HG02970 (cell line): ENCODE results near the gene CSMD2.

Source experiments
- ATAC-seq: cut with Tn5 transposase; IDR thresholded peaks from one replicate; pipeline ENCODE4 v1.9.1; 2021; ENCODE audit warnings: mild to moderate bottlenecking, moderate library complexity, moderate number of reproducible peaks; ENCODE audit not compliant: unreplicated experiment, low FRiP score

CSMD2 gene

DNA sequence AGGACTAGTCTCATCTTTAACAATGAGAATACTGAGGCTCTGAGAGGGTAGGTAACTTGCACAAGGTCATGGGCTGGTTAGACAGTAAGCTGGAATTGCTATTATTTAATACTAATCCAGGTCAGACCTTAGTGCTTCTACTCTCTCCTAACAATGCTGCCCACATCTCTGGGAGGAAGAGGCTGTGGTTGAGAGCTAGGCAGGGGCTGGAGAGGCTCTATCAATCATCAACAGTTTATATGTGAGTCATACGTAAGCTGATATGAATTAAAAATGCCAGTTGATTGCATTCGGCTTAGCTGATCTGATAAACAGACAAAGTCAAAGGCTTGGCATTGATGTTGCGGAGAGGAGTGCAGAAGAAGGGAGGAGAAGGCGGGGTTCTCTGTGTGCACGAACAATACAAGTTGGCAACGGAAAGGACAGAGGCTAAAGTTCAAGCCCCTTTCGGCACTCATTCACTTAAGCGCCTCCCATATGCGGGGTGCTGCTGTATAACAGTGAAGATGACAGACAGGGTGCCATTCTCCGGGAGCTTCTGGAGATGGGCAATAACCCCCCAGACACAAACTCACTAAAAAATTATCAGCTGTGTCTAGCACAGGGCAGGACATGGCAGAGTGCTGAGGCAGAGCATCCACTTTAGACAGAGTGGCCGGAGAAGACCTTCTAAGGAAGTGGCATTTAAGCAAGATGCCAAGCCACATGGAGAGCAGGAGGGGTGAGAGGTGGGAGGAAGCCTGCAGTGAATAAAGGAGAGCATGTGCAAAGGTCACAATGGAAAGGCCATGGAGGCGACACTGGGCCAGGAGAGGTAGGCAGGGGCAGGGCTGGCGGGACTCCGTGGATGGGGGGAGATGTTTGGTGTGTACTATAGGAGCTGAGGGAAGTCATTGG lies 497.4 kb downstream of the CSMD2 start:
- no peak for ATAC-seq

DNA sequence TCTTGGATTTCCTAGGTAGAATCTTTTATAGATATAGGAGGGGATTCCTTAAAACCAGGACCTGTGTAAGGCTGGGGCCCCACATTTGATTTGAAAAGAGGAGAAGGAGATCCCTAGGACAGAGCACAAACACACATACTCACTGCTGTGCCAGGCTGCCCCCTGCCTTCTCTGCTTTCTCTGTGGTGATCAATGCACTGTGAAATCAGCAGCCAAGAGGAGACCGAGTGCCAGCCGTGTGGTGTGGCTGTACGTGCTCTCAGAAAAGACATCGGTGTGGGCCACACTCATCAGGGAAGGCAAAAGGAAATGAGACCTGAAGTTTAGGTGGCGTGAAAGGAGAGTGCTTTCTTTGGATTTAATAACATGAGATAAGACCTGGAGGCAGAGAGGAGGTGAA lies 498.4 kb downstream of the CSMD2 start:
- ATAC-seq = no peak

DNA sequence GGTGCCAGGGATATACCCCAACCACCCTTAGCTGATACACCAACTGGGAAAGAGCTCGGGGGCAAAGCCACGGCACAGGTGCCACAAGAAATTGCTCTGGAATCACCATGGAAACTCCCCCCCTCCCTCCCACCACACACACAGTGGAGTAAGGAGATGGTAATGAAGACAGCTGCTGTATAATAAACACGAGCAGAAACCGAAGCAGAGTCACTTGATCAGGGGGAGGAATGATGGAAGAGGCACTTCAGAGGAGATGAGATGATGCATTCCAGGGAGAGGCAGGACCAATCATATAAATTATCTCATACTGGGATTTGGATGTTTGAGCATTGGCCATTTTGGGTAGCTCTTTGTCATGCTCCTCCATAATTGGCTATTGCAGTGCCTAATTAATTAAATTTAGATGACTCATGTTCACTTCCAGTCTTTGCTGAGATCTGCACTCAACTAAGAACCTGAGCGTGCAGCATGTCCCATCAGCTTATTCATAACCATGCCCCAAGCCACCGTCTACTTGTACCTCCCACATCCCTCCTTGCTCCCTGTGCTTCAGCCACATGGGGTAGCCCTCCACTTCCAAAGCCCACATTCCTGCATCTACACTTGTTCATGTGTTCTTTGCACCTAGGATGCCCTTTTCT lies 503.1 kb downstream of the CSMD2 start:
- no peak for ATAC-seq

DNA sequence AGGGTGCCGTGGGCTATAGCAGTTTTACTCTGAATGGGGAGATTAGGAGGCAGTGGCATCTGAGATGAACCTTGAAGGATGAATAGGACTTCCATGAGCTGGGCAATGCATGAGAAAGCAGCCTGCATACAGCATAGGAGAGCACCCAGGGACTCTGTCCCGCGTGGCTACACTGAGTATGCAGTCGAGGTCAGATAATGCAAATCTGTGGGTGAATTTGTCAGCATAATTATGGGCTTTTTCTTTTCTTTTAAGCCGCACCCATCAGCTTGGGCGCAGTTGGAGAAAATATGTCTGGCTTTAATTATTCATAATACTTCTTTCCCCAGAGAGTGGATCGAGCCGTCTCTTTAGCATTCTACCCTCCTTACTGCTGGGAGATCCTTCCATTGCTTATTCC lies 504.1 kb downstream of the CSMD2 start:
- ATAC-seq = no peak

DNA sequence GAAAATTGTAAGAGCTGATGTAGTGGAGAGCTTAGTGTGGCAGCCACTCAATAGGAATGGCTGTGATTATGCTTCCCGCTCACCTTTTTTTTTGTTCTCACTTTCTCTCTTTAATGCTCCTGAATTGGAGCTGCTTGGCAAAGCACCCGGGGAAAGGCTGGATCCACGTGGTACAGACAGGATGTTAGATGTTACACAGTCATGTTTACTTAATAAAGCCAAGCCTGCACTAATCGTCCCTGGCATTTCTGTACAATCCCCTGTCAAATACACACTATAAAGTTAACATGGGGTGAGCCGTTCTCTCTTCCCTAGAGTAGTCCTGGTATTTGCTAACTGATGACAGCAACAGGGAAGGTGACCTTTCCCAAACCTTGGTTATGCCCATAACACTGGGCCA lies 504.8 kb downstream of the CSMD2 start:
- no peak for ATAC-seq

DNA sequence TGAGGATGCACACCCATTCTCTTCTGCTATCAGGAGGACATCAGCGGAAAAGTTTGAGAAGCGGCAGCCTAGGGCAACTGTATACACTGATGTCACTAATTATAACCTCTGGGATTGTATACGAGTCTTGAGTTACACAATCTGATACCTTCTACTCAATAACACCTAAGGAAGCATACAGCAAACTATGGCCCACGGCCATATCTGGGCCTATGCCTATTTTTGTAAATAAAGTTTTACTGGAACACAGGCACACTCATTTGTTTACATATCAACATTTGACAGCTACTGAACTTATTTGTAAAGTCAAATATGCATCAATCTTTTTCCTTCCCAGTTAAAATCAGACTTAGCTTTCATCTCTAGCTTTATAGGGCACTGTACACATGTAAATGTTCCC lies 505.4 kb downstream of the CSMD2 start:
- ATAC-seq = no peak

DNA sequence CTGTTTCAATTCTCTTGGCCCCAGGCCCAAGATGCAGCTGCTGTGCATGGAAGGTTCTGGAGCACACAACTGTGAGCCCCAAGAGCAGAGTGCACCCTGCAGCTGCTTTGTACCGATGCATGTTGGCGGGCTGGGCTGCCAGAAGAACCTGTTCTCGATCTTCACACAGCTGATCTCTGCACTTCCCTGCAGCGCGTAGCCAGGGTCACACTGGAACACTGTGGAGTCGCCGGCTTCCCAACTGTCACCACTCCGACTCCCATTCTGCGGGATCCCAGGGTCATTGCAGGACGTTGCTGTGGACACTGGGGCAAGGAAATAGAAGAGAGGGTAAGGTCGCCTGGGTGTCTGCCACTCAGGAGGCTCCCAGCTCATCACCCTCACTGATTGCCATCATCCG lies 507.2 kb downstream of the CSMD2 start:
- ATAC-seq = no peak

DNA sequence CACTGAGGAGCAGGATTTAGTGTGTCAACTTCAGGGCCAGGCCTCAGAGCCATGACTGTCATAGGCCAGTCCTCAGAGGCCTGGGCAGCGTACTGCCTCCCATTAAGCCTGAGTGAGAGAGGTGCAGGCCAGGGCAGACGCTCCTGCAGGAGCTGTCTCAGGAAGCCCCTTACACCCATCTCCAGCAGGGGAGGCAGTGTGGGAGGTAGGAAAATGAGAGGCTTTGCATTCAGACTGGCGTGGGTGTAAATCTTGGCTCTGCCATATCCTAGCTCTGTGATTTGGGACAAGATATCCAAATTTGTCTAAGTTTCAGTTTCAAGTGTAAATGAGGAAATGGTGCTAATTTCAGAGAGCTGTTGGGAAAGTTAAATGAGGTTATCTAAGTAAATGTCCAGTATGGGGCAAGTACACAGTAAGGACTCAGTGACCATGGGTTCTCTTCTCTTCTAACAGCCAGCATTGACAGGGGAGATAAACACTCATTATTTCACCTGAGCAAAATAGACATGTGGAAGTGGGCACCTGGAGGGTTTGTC lies 508.5 kb downstream of the CSMD2 start:
- no peak for ATAC-seq

DNA sequence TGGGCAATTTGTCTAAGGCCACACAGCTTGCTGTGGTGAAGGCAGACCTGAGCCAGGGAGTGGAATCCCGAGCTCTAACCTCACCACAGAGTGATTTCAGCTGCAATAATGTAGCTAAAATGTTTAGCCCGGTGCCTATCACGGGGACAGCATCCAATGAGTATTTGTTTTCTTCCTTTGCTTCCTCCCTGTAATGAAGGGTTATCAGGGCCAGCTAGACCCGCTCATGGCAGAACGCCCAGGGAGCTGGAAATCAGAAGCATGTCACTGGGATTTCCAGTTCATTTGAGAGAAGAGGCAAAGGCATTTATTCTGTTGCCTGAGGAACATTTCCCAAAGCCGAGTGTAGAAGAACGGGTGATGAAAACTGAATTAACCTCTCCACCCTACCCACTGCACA lies 509.5 kb downstream of the CSMD2 start:
- ATAC-seq = no peak

DNA sequence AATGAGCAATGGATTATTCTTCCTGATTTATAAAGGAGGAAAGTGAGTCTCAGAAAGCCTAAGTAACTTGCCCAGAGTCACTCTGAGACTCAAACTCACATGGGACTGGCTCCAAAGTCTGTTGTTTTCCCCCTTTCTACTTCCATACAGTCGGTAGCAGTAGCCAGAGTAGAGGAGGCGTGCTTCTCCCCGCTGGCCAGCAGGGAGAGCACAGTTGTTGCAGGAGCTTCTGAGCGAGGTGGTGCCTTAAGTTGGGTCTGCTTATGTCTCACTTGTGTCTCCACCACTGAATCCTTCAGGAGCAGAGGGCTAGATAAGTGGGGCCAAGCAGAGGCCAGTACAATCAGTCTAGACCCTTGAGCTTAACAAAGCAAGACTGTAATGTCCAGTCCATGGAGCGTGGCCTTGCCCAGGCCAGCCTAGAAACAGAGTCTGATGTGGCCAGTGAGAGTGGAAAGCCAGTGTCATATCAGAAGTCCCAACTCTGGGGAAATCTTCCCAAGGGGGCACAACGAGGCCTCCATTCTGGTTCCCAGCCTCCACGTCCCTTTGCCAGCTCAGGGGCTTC lies 510.7 kb downstream of the CSMD2 start:
- ATAC-seq = no peak

DNA sequence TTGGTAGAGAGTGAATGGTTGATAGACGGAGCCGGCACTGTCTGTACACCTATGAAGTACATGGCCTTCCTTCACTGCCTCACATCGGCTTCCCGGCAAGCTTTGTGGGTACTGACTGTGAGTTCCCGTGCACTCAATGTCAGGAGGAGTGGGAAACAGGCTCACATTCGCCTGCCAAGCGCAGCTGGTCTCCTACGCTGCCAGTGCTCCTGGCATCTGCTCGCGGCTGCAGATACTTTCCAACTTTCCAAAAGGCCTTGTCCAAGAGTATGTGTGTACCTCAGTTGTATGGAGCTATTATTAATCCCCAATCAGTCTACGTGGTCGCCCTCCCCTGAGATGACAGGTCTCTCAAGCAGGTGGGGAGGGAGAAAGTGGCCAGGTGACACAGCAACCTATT lies 511.8 kb downstream of the CSMD2 start:
- ATAC-seq = no peak

DNA sequence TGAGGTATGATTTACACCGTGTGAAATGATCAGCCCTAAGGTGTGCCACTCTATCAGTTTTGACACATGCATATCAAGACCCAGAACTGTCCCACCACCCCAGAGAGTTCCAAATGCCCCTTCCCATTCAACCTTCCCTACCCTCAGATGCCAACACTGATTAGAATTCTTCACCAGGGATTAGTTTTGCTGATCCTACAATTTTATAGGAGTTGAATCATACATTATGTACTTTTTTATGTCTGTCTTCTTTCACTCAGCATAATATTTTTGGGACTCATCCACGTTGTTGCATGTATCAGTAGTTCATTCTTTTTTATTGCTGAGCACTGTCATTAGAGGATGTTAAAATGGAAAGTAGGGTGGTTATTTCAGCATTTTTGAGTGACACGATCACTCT lies 514.3 kb downstream of the CSMD2 start:
- no peak for ATAC-seq

DNA sequence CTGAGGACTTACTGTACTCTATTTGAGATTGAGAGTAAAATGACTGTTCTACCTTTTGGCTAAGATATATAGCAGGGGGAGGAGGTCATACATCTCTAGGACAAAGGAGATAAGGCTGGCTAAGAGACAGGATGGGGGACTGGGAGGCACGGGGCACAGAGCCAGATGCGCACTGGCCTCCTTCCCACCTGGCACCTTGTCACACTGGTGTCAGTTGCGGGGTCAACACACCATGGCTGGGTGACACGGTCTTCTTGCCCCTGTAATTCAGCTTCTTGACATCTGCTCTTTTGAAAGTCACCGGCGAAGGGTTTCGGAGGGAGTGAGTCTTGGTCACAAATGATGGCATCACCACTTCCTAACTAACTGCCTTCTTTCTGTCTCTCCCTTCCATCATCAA lies 515.3 kb downstream of the CSMD2 start:
- ATAC-seq = no peak

DNA sequence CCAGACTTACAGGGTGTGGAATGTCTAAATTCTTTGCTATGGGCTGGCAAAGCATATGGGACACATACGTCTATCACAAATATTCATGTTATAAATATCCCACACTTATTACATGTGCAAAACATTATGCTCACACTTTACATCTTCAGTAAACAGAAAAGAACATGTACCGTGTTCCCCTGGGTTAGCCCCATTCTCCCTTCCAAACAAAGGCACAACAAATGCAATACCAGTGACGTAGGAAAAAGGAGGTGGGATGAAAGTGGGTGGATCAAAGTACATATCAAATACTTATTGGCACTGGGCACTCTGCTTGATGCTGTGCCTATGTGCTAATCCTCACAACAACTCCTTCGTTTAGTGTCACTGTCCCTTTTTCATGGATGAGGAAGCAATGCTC lies 521.8 kb downstream of the CSMD2 start:
- no peak for ATAC-seq

DNA sequence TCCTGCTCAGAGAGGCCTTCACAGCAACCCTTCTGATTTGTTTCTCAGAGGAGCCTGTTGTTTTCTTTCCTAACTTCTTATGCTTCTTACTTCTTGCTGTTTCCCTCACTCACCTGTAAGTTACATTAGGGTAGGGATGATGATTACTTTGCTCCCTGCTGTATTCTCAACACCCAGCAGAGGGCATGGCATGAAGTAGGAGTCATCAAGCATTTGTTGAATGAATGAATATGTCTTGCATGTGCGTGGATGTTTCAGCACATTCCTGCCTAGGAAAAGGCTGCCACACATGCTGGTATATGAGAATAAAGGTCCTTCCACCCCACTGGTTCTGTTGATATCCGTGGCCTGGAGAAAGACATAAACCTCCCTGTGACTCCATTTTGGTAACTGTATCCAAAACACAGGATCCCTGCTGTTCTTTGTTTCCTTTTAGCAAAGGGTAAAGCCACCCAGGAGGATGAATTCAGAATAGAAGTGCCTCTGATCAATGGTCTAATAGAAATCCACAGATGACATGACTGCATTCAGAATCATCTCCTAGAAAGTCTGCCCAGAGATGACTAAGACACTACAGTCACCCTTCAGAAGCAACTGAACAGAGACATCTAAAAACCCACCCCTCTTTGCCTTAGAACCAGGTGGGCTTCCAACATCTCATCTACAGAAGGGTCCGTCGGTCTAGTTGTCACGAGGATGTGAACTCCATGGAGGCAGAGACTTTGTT lies 523.8 kb downstream of the CSMD2 start:
- ATAC-seq = no peak

DNA sequence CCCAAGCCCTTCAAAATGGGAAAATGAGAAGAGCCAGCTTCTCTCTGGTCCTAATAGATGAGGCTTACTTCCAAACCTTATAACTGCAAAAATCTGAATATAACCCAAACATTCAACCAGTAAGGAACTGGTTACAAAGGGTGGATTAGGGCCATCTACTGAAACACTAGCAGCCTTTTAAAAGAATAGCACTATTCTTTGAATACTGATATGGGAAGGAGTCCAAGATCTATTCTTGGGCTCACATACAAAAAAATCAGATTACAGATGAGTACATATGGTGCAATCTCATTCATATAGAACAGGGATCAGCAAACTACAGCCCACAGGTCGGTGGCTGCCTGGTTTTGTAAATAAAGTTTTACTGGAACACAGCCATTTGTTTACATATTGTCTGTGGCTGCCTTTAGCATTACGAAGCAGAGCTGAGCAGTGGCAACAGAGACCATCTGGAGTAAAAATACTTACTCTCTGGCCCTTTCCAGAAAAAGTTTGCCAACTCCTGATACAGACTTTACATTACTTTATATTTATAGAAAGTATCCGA lies 524.8 kb downstream of the CSMD2 start:
- no peak for ATAC-seq

DNA sequence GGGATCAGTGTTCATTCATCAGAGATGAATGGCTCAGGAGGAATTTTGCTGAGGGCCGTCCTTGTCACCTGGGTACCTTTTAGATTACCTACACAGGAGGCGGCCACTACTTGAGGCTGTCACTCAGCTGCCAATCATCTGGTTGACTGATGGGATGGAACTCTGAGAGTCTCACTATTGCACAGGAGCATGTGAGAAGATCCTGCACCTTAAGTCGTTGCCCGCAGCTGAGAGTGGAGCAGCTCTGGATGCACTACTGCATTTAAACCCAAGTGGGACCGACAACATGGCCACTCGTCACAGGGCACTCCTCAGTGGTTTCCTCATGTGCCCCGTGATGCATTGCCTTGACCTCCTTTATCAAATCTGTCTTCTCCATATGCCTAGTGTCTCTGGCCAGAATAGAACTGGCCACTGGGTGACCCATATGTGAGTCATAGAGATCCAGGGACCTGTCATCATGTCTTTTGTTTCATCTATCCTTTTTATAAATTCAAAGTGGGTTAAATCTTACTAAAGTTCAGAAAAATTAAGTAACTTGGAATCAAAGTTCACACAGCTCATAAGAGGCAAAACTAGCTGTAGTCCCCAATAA lies 527.1 kb downstream of the CSMD2 start:
- ATAC-seq = no peak

DNA sequence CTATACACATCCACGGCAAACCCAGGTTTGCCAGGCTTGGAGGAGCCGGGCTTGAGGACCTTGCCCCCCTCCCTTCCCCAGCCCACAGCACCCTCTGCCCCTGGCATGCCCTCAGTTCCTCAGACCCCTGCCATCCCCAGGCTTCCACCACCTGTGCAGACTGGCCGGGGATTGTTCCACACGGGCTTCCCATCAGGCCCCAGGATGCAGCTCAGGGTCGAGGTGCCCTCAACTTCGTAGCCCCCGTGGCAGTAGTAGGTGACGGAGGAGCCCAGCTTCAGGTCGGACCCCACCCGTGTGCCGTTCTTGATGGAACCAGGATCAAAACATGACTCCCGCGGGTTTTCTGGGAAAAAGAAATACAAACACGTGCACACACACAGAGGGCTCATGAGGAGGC lies 528.8 kb downstream of the CSMD2 start:
- no peak for ATAC-seq

DNA sequence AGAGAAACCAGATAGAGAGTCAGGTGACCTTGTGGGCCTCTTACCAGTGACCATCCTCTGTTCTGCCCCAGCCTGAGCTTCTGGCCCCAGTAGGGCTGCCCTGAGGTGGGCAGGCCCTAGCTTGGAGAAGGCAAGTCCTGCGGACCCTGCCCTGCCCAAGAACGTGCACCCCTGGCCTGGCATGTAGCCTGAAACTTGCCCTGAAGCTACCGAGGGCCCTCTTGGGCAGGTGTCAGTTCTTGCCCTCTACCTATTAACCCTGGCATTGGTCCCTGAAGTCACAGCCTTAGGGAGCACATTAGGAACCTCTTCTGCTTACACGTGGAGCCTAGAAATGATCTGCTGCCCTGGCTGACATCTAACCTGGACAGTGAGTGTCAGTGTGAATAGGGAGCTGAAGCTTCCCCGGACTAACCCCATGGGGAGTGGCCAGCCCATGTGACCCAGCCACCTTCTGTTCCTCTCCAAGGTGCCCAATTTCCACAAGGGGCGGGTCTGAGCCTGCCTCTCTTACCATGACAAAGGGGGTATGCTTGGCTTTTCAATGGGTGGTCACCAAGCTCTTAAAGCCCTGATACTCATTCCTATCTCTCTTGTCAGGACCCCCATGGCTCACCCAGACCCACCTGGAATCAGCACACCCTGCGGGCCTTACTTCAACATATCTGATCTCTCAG lies 529.6 kb downstream of the CSMD2 start:
- no peak for ATAC-seq

DNA sequence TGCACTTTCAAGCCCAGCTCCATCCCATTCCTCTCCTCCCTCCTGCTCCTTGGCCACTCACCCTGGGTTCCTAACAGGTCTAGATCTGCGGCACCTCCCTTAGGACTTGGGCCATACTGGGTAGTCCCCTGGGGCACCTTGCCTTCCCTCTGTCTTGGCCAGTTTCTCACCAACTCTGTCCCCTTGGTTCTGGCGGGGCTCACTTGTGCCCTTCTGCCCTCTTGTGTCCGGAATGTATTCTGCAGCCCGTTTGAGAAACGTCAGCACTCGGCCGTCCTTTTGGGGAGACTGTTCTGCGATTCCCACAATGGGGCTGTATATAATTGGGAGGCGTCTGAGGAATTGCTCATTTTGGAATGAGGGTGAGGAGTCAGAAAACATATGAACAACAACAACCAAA lies 530.2 kb downstream of the CSMD2 start:
- ATAC-seq = no peak
